GM19452 (cell line): ENCODE measurements around the gene GPR142.

ENCODE experiments used
- ATAC-seq: cut with Tn5 transposase; IDR thresholded peaks from one replicate; pipeline ENCODE4 v1.9.1; 2021; ENCODE audit not compliant: unreplicated experiment

The GPR142 gene, protein sequence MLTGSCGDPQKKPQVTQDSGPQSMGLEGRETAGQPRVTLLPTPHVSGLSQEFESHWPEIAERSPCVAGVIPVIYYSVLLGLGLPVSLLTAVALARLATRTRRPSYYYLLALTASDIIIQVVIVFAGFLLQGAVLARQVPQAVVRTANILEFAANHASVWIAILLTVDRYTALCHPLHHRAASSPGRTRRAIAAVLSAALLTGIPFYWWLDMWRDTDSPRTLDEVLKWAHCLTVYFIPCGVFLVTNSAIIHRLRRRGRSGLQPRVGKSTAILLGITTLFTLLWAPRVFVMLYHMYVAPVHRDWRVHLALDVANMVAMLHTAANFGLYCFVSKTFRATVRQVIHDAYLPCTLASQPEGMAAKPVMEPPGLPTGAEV

GRCh38 chr17:74367206-74367605 lies at the start of gene GPR142:
Gene GPR142, plus strand, starts transcription at chr17:74367506. Its CDS starts 2,035 bp downstream, at chr17:74369541.
- no peak for ATAC-seq

- no peak for ATAC-seq
These were observed 48.9 kb upstream of the GPR142 start for GRCh38 chr17:74318391-74318790.

DNA sequence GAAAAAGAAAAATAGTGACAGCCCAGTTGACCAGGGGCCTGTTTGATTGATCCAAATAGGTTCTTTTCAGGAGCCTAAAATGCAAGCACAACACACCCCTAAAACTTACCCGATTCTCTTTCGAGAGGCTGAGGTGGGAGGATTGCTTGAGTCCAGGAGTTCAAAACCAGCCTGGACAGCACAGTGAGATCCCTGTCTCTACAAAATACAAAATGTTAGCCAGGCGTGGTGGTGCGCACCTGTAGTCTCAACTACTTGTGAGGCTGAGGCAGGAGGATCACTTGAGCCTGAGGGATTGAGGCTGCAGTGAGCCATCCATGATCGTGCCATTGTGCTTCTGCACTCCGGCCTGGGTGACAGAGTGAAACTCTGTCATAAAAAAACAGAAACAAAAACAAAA lies 42.8 kb upstream of the GPR142 start:
- no peak for ATAC-seq

DNA sequence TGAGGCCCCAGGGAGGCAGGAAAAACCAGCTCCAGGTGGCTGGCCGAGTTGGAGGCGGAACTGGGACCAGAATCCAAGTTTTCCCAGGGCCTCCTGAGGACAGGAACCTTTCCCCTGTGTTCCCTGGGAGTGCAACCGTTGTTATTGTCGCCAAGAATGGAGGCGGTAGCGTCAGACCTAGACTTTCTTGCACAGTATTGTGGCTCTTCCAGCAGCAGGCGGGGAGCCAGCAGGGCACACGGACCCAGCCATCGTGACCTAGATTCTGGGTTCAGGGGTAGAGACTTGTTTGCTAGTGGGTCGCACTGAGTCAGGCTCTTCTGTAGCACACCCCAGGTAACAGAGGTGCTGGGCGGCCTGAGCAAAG lies 41.9 kb upstream of the GPR142 start:
- no peak for ATAC-seq

DNA sequence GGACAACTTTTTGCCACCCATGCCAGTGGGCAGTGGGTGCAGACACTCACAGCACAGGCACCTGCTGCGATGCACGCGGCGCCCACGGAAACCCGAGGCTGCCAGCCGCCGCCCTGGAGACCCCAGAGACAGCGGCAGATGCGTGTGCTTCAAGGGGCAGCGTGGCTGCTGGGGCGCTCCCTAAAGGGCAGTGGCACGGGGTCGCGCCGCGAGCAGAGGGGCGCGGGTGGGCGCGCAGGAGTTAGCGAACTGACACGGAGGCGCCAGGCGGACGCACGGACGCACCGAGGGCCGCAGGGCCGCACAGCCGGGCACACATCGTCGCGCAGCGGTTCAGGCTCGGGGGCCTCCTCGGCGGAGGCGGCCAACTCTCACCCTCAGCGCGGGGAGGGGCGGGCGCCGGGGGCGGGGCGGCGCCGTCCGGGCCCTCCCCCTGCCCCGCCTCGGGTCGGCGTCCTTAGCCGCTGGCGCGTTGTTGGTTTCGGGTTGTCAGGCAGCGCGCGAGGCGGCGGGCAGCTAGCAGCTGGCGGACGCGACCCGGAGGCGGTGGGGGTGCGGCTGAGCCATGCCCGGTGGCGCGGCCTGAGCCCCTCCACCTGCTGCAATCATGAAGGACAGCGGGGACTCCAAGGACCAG lies 41.4 kb upstream of the GPR142 start, which contains the start of gene KIF19:
TSS of gene KIF19 (plus strand) at position 484 of the 637 bp plus-strand sequence. CDS start at position 608, 124 bp downstream.
- no peak for ATAC-seq

DNA sequence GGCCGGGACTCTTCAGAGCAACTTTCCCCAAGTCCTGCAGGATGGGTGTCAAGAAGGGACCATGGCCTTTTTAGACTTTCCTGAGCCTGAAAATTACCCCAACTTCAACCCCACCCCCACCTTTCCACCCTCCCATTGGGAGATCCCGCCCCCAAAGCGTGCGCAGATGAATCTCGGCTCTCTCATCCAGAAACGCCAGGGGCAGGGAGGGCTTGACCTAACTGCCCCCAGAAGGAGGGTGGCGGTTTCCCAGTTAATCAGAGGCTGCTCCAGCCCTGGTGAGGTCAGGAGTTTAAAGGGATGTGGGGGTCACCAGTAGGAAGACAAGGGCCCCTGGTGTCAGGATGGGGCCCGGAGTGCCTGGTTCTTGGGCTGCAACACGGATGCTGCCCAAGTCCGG lies 40.8 kb upstream of the GPR142 start:
- no peak for ATAC-seq

DNA sequence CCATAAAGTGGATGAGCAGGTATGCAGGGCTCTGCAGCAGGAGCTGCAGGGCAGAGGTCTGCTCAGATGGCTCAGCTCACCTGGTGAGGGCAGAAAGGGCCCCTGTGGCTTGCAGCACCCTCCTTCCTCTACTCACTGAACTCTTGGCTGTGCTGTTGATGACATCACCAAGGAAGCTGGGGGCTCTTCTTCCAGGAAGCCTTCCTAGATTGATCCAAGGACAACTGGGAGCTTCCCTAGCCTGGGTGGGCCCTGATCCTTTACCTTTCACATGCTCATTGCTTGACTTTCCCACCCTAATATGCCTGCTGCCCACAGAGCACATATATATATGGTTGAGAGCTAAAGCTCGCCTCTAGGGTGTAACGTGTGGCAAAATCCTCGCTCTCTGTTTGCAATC lies 38.8 kb upstream of the GPR142 start:
- no peak for ATAC-seq

DNA sequence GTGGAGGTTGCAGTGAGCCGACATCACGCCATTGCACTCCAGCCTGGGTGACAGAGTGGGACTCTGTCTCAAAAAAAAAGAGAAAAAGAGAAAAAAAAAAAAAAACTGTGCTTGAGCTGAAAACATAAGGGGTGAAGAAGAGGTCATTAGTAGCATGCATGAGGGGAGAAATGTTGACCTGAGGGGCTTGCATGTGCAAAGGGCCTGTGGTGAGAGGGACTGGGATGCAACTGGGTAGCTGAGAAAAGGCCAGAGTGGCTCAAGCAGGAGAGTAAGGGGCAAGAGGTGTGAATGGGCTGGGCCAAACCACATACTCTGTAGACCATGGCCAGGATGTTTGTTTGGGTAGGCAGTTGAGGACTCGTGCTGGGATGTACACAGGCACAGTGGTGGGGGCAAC lies 37.9 kb upstream of the GPR142 start:
- no peak for ATAC-seq

DNA sequence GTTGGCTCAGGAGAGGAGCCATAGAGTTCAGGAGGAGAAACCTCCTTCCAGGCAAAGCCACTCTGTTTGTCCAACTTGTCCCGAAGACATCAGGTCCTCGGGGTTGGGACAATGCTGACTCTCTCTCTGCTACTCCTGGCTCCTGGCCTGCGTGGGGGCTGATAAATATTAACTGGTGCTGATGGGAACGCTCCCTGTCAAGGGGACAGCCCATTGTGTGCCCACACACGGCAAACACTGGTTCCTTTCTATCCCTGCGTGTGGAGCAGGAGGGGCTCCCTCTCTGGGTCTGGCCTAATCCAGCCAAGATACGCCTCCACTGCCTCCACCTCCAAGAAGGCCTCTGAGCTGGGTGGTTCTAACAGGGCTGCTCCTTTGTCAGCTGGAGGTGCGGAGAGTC lies 36.9 kb upstream of the GPR142 start:
- no peak for ATAC-seq

- no peak for ATAC-seq
These were observed 35.2 kb upstream of the GPR142 start for GRCh38 chr17:74332017-74332650.

DNA sequence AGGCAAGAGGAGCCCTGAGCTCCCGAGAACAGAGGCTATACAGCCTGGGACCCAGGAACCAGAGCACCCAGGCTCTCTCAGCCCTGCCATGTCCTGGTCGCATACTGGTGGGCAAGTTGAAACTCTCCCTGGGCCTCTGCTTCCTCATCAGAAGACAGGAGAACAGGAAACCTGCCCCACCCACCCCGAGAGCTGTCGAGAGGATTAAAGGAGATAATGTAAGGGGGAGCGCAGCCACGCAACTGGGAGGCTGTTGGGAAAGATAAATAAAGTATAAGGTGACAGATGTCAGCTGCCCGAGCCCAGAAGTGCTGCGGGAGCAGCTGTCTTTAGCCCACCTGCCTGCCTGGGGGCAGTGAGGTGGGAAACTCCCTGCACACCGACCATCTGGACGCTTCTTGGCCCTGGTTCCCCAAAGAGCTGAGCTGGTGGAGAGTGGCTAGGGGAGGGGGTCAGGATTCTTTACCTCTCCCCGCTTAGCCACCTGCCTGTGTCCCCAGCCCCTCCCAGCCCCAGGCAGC lies 34.5 kb upstream of the GPR142 start:
- no peak for ATAC-seq

DNA sequence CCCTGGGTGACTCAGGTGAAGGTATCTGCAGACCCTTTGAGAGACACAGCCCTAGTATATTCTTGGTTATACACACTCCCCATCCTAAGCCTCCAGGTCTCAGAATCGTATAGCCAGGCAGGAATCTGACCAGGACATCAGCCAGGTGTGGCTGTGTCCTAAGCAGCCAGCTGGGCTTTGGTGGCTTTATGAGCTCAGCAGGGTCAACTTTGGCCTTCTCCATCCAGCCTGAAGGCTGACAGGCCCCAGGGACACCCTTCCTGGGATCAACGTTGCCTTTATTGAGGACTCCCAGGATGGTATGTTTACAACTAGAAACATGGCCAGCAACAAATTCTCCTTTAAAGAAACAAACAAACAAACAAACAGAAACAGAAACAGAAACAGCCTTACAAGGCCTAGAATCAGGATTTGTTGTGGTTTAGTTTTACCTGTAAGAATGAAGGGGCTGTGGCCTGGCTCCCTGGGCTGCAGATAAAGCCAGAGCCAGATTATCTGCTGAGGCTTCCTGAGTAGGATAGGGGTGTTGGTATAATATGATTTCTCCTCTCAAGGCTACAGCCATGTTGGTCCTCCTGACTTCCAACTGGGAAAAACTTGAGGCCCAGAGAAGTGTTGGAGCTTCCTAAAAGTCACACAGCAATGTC lies 32.8 kb upstream of the GPR142 start:
- ATAC-seq = no peak

- ATAC-seq = no peak
These were observed 31.7 kb upstream of the GPR142 start for GRCh38 chr17:74335529-74336062.

DNA sequence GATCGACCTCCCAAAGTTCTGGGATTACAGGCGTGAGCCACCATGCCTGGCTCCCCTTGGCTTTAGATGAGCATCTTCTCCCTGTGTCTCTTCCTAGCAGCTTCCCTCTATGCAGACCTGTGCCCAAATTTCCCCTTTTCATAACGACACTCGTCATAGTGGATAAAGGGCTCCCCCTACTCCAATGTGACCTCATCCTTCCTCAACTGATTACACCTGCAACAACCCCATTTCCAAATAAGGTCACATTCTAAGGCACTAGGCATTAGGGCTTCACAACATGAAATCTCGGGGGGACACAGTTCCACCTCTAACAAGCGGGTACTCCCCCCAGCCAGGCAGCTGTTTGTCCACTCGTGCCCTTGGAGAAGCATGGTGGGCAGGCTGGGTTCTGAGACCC lies 31.0 kb upstream of the GPR142 start:
- ATAC-seq = no peak

DNA sequence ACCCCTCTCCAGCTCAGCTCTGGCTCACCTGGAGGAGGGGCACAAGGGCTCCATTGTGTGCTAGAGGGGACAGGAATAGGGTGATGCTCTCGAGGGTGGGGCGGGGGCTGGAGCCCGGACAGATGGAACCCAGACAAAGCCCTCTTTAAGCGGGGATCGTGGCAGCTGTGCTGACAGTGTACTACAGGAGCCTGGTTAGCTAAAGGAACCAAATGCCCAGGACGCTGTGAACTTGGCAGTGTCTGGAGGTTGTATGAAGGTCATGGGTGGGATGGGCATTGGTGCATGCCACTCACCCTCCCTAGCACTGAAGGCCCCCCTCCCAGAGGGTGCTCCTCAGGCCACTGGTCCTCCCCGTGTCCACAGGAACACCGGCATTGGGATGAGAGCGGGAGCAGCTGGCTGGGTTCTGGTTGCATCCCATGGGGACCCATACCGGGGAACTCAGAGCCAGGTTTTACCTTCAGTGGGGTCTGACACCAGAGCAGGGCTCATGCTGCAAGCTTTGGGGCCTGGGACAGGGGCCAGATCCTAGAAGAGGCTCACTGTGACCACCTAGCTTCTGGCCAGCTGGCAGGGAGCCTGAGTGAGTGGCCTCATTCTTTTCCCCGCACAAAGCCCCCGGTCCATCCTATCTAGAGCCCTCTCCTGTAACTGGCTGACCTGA lies 29.3 kb upstream of the GPR142 start:
- no peak for ATAC-seq

GRCh38 chr17:74339537-74340195 lies 27.6 kb upstream of the GPR142 start:
- no peak for ATAC-seq

DNA sequence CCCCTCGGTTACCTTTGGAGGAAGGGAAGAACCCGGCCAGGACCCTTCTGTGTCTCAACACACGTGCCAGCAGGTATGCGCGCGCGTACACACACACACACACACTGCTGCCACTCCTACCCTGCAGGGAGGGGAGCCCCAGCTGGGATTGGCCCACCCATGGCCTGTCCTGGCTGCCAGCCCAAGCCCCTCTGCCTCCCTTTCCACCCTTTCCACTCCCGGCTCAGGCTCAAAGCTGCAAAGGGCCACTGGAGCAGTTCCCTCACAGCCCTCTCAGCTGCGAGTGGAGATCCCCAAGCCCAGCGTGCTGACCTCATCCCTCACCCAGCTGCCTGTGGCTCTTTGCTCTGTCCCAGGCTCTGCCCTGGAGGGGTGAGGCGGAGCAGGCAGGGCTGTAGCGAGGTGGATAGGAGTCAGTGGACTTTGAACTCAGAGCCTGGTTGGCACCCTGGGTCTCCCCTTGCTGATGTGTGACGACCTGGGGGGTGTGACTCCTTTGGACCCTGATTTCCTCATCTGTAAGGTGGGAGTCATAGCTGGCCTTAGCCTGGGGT lies 26.8 kb upstream of the GPR142 start:
- ATAC-seq = no peak

GRCh38 chr17:74342224-74342623 lies 25.1 kb upstream of the GPR142 start:
- ATAC-seq = no peak

DNA sequence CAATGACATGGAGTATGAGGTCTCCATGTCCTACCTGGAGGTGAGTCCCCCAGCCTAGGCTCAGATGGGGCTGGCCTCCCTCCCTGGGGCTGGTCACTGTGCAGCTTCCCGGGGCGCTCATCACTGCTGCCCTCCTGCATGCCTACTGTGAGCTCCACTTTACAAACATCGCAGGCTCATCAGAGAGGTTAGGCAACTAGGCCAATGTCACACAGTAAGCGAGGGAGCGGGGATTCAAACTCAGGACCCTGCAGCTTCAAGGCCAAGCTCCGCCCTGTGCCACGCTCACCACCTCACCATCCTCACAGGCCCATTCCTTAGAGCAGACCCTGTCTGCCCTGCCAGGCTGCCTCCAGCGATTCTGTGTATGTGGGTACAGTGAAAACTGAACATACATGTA lies 24.2 kb upstream of the GPR142 start:
- no peak for ATAC-seq
